ENCODE data around the gene ATP5IF1.
A peak's percentile ranks its signal among the peaks of the same experiment; 100 is the strongest.

ATP5IF1 gene

GRCh38 chr1:28259252-28259933 lies 23.5 kb downstream of the ATP5IF1 start, which contains the start of gene SESN2:
TSS of gene SESN2 (plus strand) at chr1:28259518. CDS start at chr1:28259848, 330 bp downstream.
- peak within 1 kb of the TSS; percentile 62 for H3K9ac ChIP-seq (ENCODE audit: low read length)
- H3K27ac ChIP-seq (ENCODE audit: low read depth, low read length), result peak within 1 kb of the TSS; percentile 86
- H3K36me3 ChIP-seq (ENCODE audit: control insufficient read depth, insufficient read depth, low read length), result no peaks in the 10 kb centered on the region
- no peaks in the 10 kb centered on the region for H3K27me3 ChIP-seq (ENCODE audit: control insufficient read depth, insufficient read depth, low read length)
- peaks cover 2% of the 10 kb centered on the region for H3K4me1 ChIP-seq (ENCODE audit: control insufficient read depth, insufficient read depth, low read length)
- peak within 1 kb of the TSS; percentile 95 for H3K4me3 ChIP-seq (ENCODE audit: low read length)

DNA sequence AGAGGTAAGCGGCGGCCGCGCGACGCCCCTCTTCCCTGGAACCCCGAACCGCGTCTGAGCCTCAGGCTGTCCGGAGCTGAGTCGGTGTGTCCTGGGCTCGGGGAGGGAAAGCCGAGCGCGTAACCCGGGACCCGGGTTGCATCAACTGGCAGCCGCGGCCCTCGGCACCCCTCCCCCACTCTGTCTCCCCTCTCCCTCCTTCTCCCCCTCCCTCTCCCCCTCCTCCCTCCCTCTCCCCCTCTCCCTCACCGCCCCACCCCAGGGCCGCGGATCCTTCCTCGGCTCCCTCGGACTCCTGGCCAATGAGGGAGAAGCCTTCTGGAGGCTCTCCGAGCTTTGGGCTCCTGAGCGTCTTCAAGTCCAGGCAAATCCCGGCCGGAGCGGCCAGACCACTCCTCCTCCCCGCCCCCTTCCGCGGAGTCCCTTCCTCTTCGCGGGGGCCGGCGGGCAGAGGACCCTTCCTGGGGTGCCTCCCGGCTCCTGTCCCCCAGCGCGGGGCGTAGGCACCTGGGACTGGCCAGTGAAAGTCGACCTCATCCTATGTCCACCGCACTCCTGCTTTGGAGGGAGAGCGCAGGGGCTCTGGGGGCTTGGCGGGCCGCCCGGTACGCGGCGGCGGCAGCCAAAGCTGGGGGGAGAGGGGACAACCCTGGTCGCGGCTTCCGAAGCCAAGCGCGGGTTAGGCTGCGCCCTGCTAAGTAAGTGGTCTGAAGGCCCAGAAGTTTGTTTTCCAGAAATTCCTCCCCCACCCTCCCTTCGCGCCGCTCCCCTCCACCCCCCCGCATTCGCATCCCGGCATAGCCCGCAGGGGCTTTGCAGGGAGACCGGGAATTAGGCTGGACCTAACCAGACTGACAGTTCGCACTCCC lies 24.2 kb downstream of the ATP5IF1 start:
- no peaks in the 10 kb centered on the region for H3K27me3 ChIP-seq (ENCODE audit: control insufficient read depth, insufficient read depth, low read length)
- peak overlapping the region; percentile 86 for H3K27ac ChIP-seq (ENCODE audit: low read depth, low read length)
- H3K36me3 ChIP-seq (ENCODE audit: control insufficient read depth, insufficient read depth, low read length), result no peaks in the 10 kb centered on the region
- peaks cover 2% of the 10 kb centered on the region for H3K4me1 ChIP-seq (ENCODE audit: control insufficient read depth, insufficient read depth, low read length)
- H3K9ac ChIP-seq (ENCODE audit: low read length), result peak overlapping the region; percentile 62
- peak overlapping the region; percentile 95 for H3K4me3 ChIP-seq (ENCODE audit: low read length)

DNA sequence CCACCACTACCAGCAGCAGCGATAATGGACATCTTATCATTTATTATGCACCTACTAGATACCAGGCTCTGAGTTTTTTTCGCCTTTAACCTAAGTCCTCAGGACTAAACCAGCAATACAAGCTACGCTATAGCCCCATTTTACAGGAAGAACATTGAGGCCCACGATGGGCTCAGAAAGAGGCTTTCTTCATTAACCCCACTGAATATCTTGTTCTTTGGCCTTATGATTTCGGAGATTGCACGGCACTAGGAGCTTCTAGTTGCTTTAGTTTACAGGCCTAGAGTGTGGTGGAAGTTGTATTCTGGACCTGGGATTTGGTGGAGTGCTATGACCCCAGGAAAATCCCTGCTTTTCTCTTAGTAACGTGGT lies 24.9 kb downstream of the ATP5IF1 start:
- H3K4me1 ChIP-seq (ENCODE audit: control insufficient read depth, insufficient read depth, low read length), result peaks cover 2% of the 10 kb centered on the region
- peak overlapping the region; percentile 95 for H3K4me3 ChIP-seq (ENCODE audit: low read length)
- H3K27me3 ChIP-seq (ENCODE audit: control insufficient read depth, insufficient read depth, low read length), result no peaks in the 10 kb centered on the region
- H3K27ac ChIP-seq (ENCODE audit: low read depth, low read length), result no peak overlapping the region
- H3K36me3 ChIP-seq (ENCODE audit: control insufficient read depth, insufficient read depth, low read length), result no peaks in the 10 kb centered on the region
- H3K9ac ChIP-seq (ENCODE audit: low read length), result no peak overlapping the region

GRCh38 chr1:28264897-28265296 lies 29.0 kb downstream of the ATP5IF1 start:
- no peak overlapping the region for H3K4me3 ChIP-seq (ENCODE audit: low read length)
- H3K9ac ChIP-seq (ENCODE audit: low read length), result no peak overlapping the region
- peaks cover 2% of the 10 kb centered on the region for H3K4me1 ChIP-seq (ENCODE audit: control insufficient read depth, insufficient read depth, low read length)
- H3K27me3 ChIP-seq (ENCODE audit: control insufficient read depth, insufficient read depth, low read length), result no peaks in the 10 kb centered on the region
- no peak overlapping the region for H3K27ac ChIP-seq (ENCODE audit: low read depth, low read length)
- no peaks in the 10 kb centered on the region for H3K36me3 ChIP-seq (ENCODE audit: control insufficient read depth, insufficient read depth, low read length)

GRCh38 chr1:28265577-28265976 lies 29.7 kb downstream of the ATP5IF1 start:
- H3K36me3 ChIP-seq (ENCODE audit: control insufficient read depth, insufficient read depth, low read length), result no peaks in the 10 kb centered on the region
- H3K27ac ChIP-seq (ENCODE audit: low read depth, low read length), result no peak overlapping the region
- no peaks in the 10 kb centered on the region for H3K27me3 ChIP-seq (ENCODE audit: control insufficient read depth, insufficient read depth, low read length)
- H3K4me1 ChIP-seq (ENCODE audit: control insufficient read depth, insufficient read depth, low read length), result peaks cover 2% of the 10 kb centered on the region
- H3K4me3 ChIP-seq (ENCODE audit: low read length), result no peak overlapping the region
- H3K9ac ChIP-seq (ENCODE audit: low read length), result no peak overlapping the region

DNA sequence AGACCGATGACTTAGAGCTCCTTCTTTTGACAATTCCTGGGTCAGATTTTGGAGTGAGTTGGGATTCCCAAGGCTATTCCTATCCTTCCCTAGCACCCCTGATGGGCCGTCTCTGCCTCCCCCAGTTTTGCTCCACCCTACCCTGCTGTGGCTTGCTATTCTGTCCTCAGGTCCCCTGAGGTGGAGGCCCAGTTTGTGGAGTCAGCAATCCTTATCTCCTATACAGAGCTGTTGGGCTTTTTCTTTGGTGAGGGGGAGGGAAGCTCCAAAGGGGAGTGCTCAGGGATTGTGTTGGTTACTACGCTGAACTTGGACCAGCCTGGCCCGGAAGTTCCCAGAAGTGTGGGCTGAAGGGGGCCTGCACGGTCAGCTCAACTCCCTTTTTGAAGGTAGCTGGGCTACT lies 31.0 kb downstream of the ATP5IF1 start:
- Histone ChIP-seq H3K4me3 (ENCODE audit: low read length) (no peak overlapping the region), H3K4me1 (ENCODE audit: control insufficient read depth, insufficient read depth, low read length) (no peaks in the 10 kb centered on the region), H3K9ac (ENCODE audit: low read length) (no peak overlapping the region), H3K27ac (ENCODE audit: low read depth, low read length) (no peak overlapping the region), H3K27me3 (ENCODE audit: control insufficient read depth, insufficient read depth, low read length) (no peaks in the 10 kb centered on the region), H3K36me3 (ENCODE audit: control insufficient read depth, insufficient read depth, low read length) (no peaks in the 10 kb centered on the region)

- Histone ChIP-seq H3K4me3 (ENCODE audit: low read length) (no peak overlapping the region), H3K9ac (ENCODE audit: low read length) (no peak overlapping the region), H3K27me3 (ENCODE audit: control insufficient read depth, insufficient read depth, low read length) (no peaks in the 10 kb centered on the region), H3K27ac (ENCODE audit: low read depth, low read length) (no peak overlapping the region), H3K4me1 (ENCODE audit: control insufficient read depth, insufficient read depth, low read length) (no peaks in the 10 kb centered on the region), H3K36me3 (ENCODE audit: control insufficient read depth, insufficient read depth, low read length) (peaks cover 3% of the 10 kb centered on the region)
Observed at GRCh38 chr1:28267633-28268032, 31.7 kb downstream of the ATP5IF1 start.

GRCh38 chr1:28269529-28269928 lies 33.6 kb downstream of the ATP5IF1 start:
- Histone ChIP-seq H3K27ac (ENCODE audit: low read depth, low read length) (no peak overlapping the region), H3K27me3 (ENCODE audit: control insufficient read depth, insufficient read depth, low read length) (no peaks in the 10 kb centered on the region), H3K4me1 (ENCODE audit: control insufficient read depth, insufficient read depth, low read length) (no peaks in the 10 kb centered on the region), H3K4me3 (ENCODE audit: low read length) (no peak overlapping the region), H3K9ac (ENCODE audit: low read length) (no peak overlapping the region), H3K36me3 (ENCODE audit: control insufficient read depth, insufficient read depth, low read length) (peaks cover 21% of the 10 kb centered on the region)

DNA sequence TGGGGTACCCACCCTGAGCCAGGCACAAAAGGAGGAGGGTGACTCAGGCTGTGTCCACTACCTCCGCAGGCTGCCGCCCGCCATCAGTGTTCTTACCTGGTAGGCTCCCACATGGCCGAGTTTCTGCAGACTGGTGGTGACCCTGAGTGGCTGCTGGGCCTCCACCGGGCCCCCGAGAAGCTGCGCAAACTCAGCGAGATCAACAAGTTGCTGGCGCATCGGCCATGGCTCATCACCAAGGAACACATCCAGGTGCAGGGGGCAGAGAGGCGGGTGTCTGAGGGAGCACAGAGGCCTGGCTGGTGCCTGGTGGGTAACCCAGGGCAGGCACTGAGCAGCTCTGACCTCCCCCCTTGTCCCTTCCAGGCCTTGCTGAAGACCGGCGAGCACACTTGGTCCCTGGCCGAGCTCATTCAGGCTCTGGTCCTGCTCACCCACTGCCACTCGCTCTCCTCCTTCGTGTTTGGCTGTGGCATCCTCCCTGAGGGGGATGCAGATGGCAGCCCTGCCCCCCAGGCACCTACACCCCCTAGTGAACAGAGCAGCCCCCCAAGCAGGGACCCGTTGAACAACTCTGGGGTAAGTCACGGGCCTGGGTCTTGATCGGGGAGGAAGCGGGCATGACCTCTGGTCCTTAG lies 36.4 kb downstream of the ATP5IF1 start:
- Histone ChIP-seq H3K27ac (ENCODE audit: low read depth, low read length) (no peak overlapping the region), H3K4me1 (ENCODE audit: control insufficient read depth, insufficient read depth, low read length) (no peaks in the 10 kb centered on the region), H3K36me3 (ENCODE audit: control insufficient read depth, insufficient read depth, low read length) (peaks cover 26% of the 10 kb centered on the region), H3K4me3 (ENCODE audit: low read length) (no peak overlapping the region), H3K9ac (ENCODE audit: low read length) (no peak overlapping the region), H3K27me3 (ENCODE audit: control insufficient read depth, insufficient read depth, low read length) (no peaks in the 10 kb centered on the region)

GRCh38 chr1:28273216-28273860 lies 37.4 kb downstream of the ATP5IF1 start:
- no peak overlapping the region for H3K4me3 ChIP-seq (ENCODE audit: low read length)
- no peak overlapping the region for H3K9ac ChIP-seq (ENCODE audit: low read length)
- no peaks in the 10 kb centered on the region for H3K4me1 ChIP-seq (ENCODE audit: control insufficient read depth, insufficient read depth, low read length)
- H3K27ac ChIP-seq (ENCODE audit: low read depth, low read length), result no peak overlapping the region
- peaks cover 31% of the 10 kb centered on the region for H3K36me3 ChIP-seq (ENCODE audit: control insufficient read depth, insufficient read depth, low read length)
- no peaks in the 10 kb centered on the region for H3K27me3 ChIP-seq (ENCODE audit: control insufficient read depth, insufficient read depth, low read length)

GRCh38 chr1:28278763-28279162 lies 42.8 kb downstream of the ATP5IF1 start:
- Histone ChIP-seq H3K9ac (ENCODE audit: low read length) (no peak overlapping the region), H3K4me1 (ENCODE audit: control insufficient read depth, insufficient read depth, low read length) (no peaks in the 10 kb centered on the region), H3K4me3 (ENCODE audit: low read length) (no peak overlapping the region), H3K27me3 (ENCODE audit: control insufficient read depth, insufficient read depth, low read length) (no peaks in the 10 kb centered on the region), H3K27ac (ENCODE audit: low read depth, low read length) (no peak overlapping the region), H3K36me3 (ENCODE audit: control insufficient read depth, insufficient read depth, low read length) (peaks cover 32% of the 10 kb centered on the region)

GRCh38 chr1:28279721-28280120 lies 43.8 kb downstream of the ATP5IF1 start:
- H3K27ac ChIP-seq (ENCODE audit: low read depth, low read length), result no peak overlapping the region
- peaks cover 24% of the 10 kb centered on the region for H3K36me3 ChIP-seq (ENCODE audit: control insufficient read depth, insufficient read depth, low read length)

More at GRCh38 chr1:28279721-28280120, 43.8 kb downstream of the ATP5IF1 start:
- Histone ChIP-seq H3K4me3 (ENCODE audit: low read length) (no peak overlapping the region), H3K4me1 (ENCODE audit: control insufficient read depth, insufficient read depth, low read length) (no peaks in the 10 kb centered on the region), H3K27me3 (ENCODE audit: control insufficient read depth, insufficient read depth, low read length) (no peaks in the 10 kb centered on the region), H3K9ac (ENCODE audit: low read length) (no peak overlapping the region)

Measured in rectal smooth muscle tissue (tissue), 1 donor.